Neural cell (in vitro differentiated cells): ENCODE results near the gene TFDP1. TPM values are rescaled to one million over a fixed set of nuclear protein-coding genes. Genes with fewer than 3 reads are reported as not detected.

Experiments used
- H2AFZ ChIP-seq: fragments of 200-600, 300-800 bp; sonication (generic), shearing (Covaris generic); 2 replicates; pipeline ENCODE4 v1.6.0; 2014; ENCODE audit warnings: low read depth, mild to moderate bottlenecking, antibody characterized with exemption, low read length, moderate library complexity
- H3F3A ChIP-seq: fragments of 200-600 bp; shearing (Covaris generic); 2 replicates; pipeline ENCODE4 v1.6.1; 2016; ENCODE audit warnings: mild to moderate bottlenecking, moderate library complexity, mixed read lengths, antibody characterized with exemption, low read length; ENCODE audit not compliant: insufficient read depth, poor library complexity, severe bottlenecking
- H3K27ac ChIP-seq: fragments of 200-600, 300-800 bp; sonication (generic), shearing (Covaris generic); 2 replicates; pipeline ENCODE4 v1.5.1; 2014; ENCODE audit warnings: mild to moderate bottlenecking, low read length, moderate library complexity
- H3K27me3 ChIP-seq: fragments of 300-800, 200-600 bp; sonication (generic), shearing (Covaris generic); 2 replicates; pipeline ENCODE4 v1.6.0; 2014; ENCODE audit warnings: mild to moderate bottlenecking, low read depth, low read length, moderate library complexity; ENCODE audit not compliant: insufficient read depth
- H3K36me3 ChIP-seq: fragments of 300-800, 200-600 bp; sonication (generic), shearing (Covaris generic); 2 replicates; pipeline ENCODE4 v1.5.1; 2014; ENCODE audit warnings: mild to moderate bottlenecking, antibody characterized with exemption, low read length, moderate library complexity; ENCODE audit not compliant: insufficient read depth
- H3K4me2 ChIP-seq: fragments of 300-800, 200-600 bp; sonication (generic), shearing (Covaris generic); 2 replicates; pipeline ENCODE4 v1.6.0; 2014; ENCODE audit warnings: mild to moderate bottlenecking, low read length
- H3K4me3 ChIP-seq: fragments of 300-800, 200-600 bp; sonication (generic), shearing (Covaris generic); 2 replicates; pipeline ENCODE4 v1.5.1; 2014; ENCODE audit warnings: mild to moderate bottlenecking, low read length, moderate library complexity
- H3K79me2 ChIP-seq: fragments of 200-600 bp; shearing (Covaris generic); replicated peaks from 2 replicates; pipeline ENCODE4 v1.6.0; 2014; ENCODE audit warnings: mild to moderate bottlenecking, low read length, moderate library complexity; ENCODE audit not compliant: insufficient read depth
- H3K9ac ChIP-seq: fragments of 300-800, 200-600 bp; sonication (generic), shearing (Covaris generic); 2 replicates; pipeline ENCODE4 v1.6.1; 2016; ENCODE audit warnings: mild to moderate bottlenecking, low read length, mixed read lengths
- H3K9me2 ChIP-seq: fragments of 200-600 bp; shearing (Covaris generic); 2 replicates; pipeline ENCODE4 v1.6.1; 2016; ENCODE audit warnings: mild to moderate bottlenecking, low read length, mixed read lengths; ENCODE audit not compliant: insufficient read depth
- H3K9me3 ChIP-seq: fragments of 200-600, 300-800 bp; sonication (generic), shearing (Covaris generic); 2 replicates; pipeline ENCODE4 v1.6.1; 2016; ENCODE audit warnings: mild to moderate bottlenecking, mixed run types, low read length, moderate library complexity, mixed read lengths
- H4K20me1 ChIP-seq: fragments of 200-600 bp; shearing (Covaris generic); 2 replicates; pipeline ENCODE4 v1.6.1; 2016; ENCODE audit warnings: mild to moderate bottlenecking, mixed run types; ENCODE audit not compliant: insufficient read depth
- EP300 ChIP-seq: fragments of 450-650 bp; conservative IDR thresholded peaks from 2 replicates; pipeline ENCODE4 v1.6.1; 2014; ENCODE audit warnings: antibody characterized with exemption, mild to moderate bottlenecking, moderate library complexity; ENCODE audit not compliant: poor library complexity, severe bottlenecking
- EZH2 ChIP-seq: fragments of 200-600, 300-800 bp; shearing (Covaris generic), sonication (generic); IDR thresholded peaks from 2 replicates; pipeline ENCODE4 v1.6.1; 2014; ENCODE audit warnings: antibody characterized with exemption, low read length, borderline replicate concordance, mild to moderate bottlenecking; ENCODE audit not compliant: insufficient read depth, poor library complexity, severe bottlenecking
- MXI1 ChIP-seq: fragments of 450-650 bp; conservative IDR thresholded peaks from 2 replicates; pipeline ENCODE4 v1.6.1; 2014; ENCODE audit warnings: antibody characterized with exemption, mild to moderate bottlenecking; ENCODE audit not compliant: poor library complexity, severe bottlenecking
- POLR2AphosphoS5 ChIP-seq: IDR thresholded peaks from 2 replicates; pipeline ENCODE4 v1.6.1; 2012
- RAD21 ChIP-seq: fragments of 450-650 bp; conservative IDR thresholded peaks from 2 replicates; pipeline ENCODE4 v1.6.1; 2014; ENCODE audit warnings: antibody characterized with exemption, mild to moderate bottlenecking, moderate library complexity
- SMC3 ChIP-seq: fragments of 450-650 bp; conservative IDR thresholded peaks from 2 replicates; pipeline ENCODE4 v1.6.1; 2014; ENCODE audit warnings: antibody characterized with exemption, mild to moderate bottlenecking, moderate library complexity; ENCODE audit not compliant: poor library complexity
- TAF1 ChIP-seq: IDR thresholded peaks from 2 replicates; pipeline ENCODE4 v1.6.1; 2012; ENCODE audit warnings: low read depth
- polyA plus RNA-seq: library from polyadenylated mRNA; depleted of rRNA; stranded (reverse); fragments of >200 nt; gene quantifications from 2 replicates; pipeline ENCODE4 v1.2.3, GENCODE V29; 2014
- TF ChIP-seq, protein P1 (sequence below): IDR thresholded peaks from 2 replicates; pipeline ENCODE4 v1.6.1; 2012; ENCODE audit warnings: borderline replicate concordance
- TF ChIP-seq, protein P2 (sequence below): fragments of 450-650 bp; IDR thresholded peaks from 2 replicates; pipeline ENCODE4 v1.5.1; 2014; ENCODE audit warnings: antibody characterized with exemption, mild to moderate bottlenecking, moderate library complexity; ENCODE audit not compliant: poor library complexity, severe bottlenecking

TFDP1 gene
- polyA plus RNA-seq, 1 donor from 2014 or later = 81.2 TPM

DNA sequence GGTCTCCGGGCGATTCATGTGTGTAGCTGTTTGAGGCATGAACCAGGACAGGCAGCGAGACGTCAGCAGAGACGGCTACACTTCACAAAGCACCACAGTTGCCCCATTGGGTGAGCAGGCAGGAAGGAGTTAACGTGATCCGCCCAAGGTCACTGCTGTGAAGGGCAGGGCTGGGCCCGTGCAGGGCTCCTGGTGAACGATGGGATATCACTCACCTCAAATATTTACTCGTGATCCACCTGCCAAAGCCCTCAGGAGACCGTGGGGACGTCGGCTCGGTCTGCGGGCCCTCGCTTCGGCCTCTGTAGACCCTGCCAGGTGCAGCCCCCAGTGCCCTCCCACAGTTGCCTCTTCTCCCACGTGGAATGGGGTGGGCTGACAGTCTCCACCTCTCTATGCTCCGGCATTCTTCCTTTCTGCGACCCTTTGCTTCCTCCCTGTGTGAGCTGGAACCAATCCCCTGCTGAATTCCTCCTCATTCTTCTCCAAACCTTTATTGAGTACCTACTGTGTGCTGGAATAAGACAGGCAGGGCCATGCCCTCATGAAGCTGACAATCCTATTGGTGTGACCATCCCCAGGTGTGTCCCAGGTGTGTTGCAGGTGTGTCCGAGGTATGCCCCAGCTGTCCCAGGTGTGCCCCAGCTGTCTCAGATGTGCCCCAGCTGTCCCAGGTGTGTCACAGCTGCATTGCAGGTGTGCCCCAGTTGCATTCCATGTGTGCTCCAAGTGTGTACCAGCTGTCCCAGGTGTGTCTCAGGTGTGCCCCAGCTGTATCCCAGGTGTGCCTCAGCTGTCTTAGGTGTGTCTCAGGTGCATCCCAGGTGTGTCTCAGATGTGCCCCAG lies 80.4 kb downstream of the TFDP1 start:
- H3K36me3 ChIP-seq = no peaks in the 10 kb centered on the region
- TF ChIP-seq SMC3 = no peak
- TF ChIP-seq RAD21 = no peak
- no peak for TF ChIP-seq MXI1
- TF ChIP-seq, protein P1, sequence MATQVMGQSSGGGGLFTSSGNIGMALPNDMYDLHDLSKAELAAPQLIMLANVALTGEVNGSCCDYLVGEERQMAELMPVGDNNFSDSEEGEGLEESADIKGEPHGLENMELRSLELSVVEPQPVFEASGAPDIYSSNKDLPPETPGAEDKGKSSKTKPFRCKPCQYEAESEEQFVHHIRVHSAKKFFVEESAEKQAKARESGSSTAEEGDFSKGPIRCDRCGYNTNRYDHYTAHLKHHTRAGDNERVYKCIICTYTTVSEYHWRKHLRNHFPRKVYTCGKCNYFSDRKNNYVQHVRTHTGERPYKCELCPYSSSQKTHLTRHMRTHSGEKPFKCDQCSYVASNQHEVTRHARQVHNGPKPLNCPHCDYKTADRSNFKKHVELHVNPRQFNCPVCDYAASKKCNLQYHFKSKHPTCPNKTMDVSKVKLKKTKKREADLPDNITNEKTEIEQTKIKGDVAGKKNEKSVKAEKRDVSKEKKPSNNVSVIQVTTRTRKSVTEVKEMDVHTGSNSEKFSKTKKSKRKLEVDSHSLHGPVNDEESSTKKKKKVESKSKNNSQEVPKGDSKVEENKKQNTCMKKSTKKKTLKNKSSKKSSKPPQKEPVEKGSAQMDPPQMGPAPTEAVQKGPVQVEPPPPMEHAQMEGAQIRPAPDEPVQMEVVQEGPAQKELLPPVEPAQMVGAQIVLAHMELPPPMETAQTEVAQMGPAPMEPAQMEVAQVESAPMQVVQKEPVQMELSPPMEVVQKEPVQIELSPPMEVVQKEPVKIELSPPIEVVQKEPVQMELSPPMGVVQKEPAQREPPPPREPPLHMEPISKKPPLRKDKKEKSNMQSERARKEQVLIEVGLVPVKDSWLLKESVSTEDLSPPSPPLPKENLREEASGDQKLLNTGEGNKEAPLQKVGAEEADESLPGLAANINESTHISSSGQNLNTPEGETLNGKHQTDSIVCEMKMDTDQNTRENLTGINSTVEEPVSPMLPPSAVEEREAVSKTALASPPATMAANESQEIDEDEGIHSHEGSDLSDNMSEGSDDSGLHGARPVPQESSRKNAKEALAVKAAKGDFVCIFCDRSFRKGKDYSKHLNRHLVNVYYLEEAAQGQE = no peak
- no peak for TF ChIP-seq EP300
- TF ChIP-seq EZH2 = no peak
- TF ChIP-seq TAF1 = no peak
- H3K27me3 ChIP-seq = no peaks in the 10 kb centered on the region
- H3K9me2 ChIP-seq = no peaks in the 10 kb centered on the region
- no peak overlapping the region for H3K9ac ChIP-seq
- no peaks in the 10 kb centered on the region for H3F3A ChIP-seq
- no peak overlapping the region for H2AFZ ChIP-seq
- H3K4me3 ChIP-seq = no peak overlapping the region
- no peak overlapping the region for H3K27ac ChIP-seq
- H3K9me3 ChIP-seq = no peaks in the 10 kb centered on the region
- no peaks in the 10 kb centered on the region for H3K79me2 ChIP-seq
- no peaks in the 10 kb centered on the region for H4K20me1 ChIP-seq
- H3K4me2 ChIP-seq = no peak overlapping the region

DNA sequence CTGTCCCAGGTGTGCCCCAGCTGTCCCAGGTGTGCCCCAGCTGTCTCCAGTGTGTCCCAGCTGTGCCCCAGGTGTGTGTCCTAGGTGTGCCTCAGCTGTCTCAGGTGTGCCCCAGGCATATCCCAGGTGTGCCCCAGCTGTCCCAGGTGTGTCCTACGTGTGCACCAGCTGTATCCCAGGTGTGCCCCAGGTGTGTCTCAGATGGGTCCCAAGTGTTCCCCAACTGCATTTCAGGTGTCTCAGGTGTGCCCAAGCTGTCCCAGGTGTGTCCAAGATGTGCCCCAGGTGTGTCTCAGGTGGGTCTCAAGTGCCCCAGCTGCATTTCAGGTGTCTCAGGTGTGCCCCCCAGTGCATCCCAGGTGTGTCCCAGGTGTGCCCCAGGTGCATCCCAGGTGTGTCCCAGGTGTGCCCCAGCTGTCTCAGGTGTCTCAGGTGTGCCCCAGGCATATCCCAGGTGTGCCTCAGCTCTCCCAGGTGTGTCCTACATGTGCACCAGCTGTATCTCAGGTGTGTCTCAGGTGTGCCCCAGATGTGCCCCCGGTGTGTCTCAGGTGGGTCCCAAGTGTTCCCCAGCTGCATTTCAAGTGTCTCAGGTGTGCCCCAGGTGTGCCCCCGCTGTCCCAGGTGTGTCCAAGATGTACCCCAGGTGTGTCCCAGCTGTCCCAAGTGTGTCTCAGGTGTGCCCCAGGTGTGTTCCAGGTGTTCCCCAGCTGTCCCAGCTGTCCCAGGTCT lies 81.2 kb downstream of the TFDP1 start:
- TF ChIP-seq MXI1 (no peak), EP300 (no peak), POLR2AphosphoS5 (no peak), TAF1 (no peak), EZH2 (no peak), SMC3 (no peak)
- TF ChIP-seq, protein P2, sequence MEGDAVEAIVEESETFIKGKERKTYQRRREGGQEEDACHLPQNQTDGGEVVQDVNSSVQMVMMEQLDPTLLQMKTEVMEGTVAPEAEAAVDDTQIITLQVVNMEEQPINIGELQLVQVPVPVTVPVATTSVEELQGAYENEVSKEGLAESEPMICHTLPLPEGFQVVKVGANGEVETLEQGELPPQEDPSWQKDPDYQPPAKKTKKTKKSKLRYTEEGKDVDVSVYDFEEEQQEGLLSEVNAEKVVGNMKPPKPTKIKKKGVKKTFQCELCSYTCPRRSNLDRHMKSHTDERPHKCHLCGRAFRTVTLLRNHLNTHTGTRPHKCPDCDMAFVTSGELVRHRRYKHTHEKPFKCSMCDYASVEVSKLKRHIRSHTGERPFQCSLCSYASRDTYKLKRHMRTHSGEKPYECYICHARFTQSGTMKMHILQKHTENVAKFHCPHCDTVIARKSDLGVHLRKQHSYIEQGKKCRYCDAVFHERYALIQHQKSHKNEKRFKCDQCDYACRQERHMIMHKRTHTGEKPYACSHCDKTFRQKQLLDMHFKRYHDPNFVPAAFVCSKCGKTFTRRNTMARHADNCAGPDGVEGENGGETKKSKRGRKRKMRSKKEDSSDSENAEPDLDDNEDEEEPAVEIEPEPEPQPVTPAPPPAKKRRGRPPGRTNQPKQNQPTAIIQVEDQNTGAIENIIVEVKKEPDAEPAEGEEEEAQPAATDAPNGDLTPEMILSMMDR = no peak
- TF ChIP-seq, protein P1 = no peak
- H3K9me2 ChIP-seq = no peaks in the 10 kb centered on the region
- H3K27me3 ChIP-seq = no peaks in the 10 kb centered on the region
- H2AFZ ChIP-seq = no peak overlapping the region
- no peaks in the 10 kb centered on the region for H3F3A ChIP-seq
- H3K4me3 ChIP-seq = no peak overlapping the region
- no peaks in the 10 kb centered on the region for H3K9me3 ChIP-seq
- no peak overlapping the region for H3K27ac ChIP-seq
- H3K79me2 ChIP-seq = no peaks in the 10 kb centered on the region
- H3K9ac ChIP-seq = no peak overlapping the region
- no peak overlapping the region for H3K4me2 ChIP-seq
- H4K20me1 ChIP-seq = no peaks in the 10 kb centered on the region
- H3K36me3 ChIP-seq = no peaks in the 10 kb centered on the region
